NK-92 treated with Interleukin-12 subunit alpha and Interleukin-12 subunit beta, amount 100 ng/mL, for 24 hours (cell line): ENCODE measurements around the gene NDUFA9.

Source experiments
- DNase-seq: peaks from one replicate; lab custom pipeline; 2025; lab: John Stamatoyannopoulos, UW

Gene NDUFA9

DNA sequence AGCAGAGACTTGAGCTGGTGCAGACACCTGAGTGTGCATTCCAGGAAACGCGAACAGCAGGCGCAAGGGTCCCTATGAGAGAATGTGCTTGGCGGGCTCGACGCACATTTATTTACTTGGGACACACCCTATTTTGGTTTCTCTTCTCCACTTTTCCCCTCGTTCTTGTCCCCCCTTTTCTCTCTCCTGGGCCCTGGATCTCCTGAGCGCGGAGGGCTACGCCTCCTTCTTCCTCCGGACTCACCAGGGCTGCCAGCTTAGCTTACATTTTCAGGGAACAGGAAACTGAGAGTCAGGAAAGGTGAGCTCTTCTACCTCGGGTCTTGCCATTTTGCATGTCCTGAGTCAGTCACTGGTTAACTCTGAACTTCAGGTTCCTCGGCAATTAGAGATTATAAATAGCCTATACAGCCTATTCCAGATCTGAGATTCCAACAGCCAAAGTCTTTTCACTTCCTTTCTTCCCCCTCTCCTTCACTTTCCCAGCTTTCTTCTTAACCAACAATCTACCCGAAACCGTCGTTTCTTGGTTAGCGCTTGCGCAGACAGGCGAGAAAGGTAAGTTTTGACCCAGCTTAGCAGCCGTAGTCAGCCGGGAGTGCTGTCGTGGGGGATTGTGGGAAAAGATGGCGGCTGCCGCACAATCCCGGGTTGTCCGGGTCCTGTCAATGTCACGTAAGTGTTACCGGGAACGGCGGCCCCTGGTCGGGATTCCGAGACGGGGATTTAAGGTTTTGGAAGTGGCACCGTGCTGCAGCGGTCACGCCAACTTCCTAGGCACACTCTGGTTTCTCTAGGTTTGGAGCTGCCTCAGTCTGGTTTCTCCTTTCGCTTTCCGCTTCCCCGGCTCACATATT lies at the start of gene NDUFA9, which contains the start of gene AKAP3:
Gene NDUFA9 (plus strand): TSS at position 614 of the 857 bp plus-strand sequence. CDS start 13 bp downstream, at position 627.
Gene AKAP3 (minus strand): TSS at position 551 of the 857 bp plus-strand sequence. CDS start 10,855 bp downstream, outside the sequence.
- DNase-seq: peak; percentile 42

DNA sequence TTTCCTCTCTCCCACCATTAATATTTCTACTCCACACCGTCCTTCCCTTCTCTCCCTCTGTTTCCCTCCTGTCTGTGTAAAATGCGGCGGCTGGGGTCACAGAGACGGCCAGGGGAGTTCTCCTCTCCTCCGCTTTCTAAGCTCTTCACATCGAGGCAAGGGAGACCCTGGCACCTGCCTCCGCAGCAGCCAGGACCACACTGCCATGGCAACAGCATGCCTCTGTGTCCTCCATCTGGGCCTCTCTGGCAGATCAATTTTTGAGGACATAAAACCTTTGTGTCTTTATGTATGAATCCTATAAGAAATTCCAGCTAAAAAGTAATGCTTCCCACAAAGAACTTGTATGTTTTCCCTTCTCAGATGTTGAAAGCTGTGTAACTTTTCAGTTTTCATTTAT lies 45.5 kb upstream of the NDUFA9 start:
- no peak for DNase-seq

DNA sequence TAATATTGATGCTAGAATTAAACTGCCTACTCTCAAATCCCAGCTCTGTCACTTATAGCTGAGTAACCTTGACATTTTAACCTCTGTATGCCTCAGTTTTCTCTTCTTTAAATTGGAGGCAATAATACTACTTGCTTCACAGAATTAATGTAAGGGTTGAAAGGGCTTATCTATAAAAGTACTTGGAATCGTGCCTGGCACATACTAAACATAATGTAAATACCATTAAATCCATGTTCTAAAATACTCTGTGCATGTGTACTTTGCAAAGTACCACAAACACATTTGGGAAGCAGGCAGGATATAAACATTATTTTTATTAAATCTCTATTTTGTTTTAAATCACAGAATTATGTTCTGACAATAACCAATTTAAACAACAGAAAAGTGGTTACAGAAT lies 45.0 kb upstream of the NDUFA9 start:
- no peak for DNase-seq

DNA sequence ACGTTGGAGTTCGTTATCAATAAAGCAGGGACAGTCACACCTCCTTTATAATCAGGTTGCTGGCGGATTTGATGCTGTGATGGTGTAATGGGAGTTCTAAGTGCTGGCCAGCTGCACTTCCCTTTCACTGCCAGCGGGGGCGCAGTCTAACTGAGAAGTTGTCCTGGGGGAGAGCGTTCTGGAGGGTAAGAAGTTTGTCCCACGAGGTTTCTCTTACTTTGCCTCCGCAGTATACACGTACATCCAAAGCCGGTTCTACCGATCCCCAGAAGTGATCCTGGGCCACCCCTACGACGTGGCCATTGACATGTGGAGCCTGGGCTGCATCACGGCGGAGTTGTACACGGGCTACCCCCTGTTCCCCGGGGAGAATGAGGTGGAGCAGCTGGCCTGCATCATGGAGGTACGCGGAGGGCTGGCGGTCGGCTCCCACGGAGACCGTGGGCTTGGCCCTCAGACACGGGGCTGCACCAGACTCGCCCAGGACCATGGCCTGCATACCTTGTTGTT lies 44.2 kb upstream of the NDUFA9 start:
- peak; percentile 45 for DNase-seq

DNA sequence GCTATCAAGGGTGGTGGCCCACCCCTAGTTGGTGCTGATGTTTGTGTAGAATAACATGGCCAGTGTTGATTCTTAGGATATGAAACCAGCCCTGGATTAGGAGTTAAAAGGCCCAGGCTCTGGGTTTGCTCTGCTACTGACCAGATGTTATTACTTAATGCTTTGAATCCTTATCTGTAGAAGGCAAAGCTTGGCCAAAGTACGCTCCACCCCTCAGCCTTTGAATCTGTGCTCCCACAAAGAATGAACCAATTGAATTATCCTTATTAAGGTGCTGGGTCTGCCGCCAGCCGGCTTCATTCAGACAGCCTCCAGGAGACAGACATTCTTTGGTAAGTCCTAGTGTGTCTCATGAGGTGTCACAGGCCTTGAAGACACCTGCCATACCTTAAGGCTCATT lies 41.9 kb upstream of the NDUFA9 start:
- DNase-seq: no peak

DNA sequence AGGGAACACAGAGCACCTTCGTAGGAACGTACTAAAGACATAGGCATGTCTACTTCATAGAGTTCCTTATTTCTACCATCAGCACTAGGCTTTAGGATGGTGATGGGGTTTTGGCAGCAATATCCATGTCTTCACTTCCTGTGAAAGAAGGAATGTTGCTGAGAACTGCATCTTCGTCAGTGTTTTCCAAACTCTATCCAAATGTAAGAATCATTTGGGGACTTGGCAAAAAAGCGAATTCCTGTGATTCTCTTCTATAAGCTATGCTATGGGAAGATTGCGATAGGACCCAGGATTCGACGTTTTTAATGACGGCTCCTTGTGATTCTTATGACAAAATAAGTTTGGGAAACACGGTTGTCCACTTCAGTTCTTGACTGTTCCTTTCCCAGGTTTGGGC lies 39.8 kb upstream of the NDUFA9 start:
- DNase-seq: no peak

DNA sequence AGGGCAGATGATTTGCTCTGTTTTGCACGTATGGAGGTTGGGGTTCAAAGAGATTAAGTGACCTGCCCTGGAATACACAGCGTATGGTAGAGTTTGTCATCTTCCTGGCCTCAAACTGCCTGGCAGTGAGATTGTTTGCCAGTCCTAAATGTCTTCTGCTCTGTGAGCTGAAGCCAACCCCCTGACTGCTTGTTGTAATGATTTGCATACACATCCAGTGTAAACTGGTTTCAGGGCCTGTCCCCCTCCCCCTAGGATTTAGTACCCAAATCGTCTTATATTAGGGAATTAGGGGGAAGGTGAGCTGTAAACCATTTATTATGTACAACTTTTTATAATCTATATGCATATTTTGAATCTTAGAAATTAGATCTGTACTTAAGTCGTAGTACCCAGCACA lies 38.4 kb upstream of the NDUFA9 start:
- DNase-seq: no peak

DNA sequence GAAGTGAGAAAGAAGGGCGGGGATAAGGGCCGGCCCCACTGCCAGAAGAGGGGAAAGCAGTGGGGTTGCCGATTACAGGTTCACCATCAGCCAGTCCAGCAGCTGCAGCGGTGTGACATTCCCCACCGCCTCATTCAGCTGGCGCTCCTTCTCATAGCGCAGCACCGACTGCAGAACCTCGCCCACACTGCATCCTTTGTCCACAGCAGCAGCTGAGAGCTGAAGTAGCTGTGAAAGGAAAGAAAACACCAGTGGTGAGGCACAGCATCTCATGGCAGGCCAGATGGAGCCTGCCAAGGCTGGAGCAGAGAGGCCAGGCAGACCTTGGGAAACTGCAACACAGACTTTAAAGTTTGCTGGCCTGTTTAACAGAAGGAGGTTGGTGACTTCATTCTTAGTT lies 33.2 kb upstream of the NDUFA9 start:
- DNase-seq: no peak

DNA sequence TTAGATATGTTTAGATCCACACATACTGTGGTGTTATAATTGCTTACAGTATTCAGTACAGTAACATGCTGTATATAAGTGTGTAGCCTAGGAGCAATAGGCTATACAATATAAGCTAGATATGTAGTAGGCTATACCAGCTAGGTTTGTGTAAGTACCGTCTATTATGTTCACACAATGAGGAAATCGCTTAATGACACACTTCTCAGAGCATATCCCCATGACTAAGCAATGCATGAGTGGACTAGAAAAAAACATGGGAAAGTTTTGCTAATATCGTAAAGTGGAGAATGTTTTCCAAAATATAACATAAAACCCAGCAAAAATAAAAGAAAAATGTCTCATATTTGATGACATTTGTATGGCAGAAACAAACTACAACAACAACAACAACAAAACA lies 27.4 kb upstream of the NDUFA9 start:
- DNase-seq: no peak

DNA sequence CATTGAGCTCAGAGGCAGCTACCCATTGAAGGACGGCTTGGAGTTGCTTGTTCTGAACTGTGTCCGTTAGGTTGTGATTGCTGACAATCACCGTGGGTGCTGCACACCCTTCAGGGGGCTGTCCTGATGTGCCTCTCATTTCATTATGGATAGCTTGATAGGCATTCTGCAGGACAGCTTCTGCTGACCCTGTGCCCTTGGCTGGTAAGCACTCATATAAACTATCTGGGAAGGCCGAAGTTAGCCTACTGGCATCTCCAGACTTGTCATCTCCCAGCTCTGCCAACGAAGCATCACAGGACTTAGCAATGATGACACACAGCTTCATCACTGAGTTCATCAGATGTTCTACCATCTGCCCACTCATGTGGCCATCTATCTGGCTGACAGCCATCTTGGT lies 22.4 kb upstream of the NDUFA9 start:
- no peak for DNase-seq

DNA sequence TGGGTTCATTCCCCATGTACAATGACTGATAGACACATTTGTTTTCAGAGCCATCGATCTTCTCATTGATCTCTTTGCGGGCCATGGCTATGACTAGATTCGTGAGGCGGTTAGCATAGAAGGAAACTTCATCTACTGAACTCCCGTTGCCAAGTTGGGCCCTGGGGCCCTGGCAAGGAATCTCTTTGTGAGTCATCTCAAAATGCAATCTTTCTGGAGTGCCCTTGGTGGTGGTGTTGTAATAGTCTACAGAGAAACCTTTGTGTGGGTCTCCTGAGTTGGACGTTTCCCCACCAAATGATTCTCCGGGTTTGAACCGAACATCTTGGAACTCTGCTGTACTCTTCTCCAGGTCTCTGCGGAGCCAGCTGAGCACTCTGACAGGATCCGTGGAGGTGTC lies 20.5 kb upstream of the NDUFA9 start:
- DNase-seq: no peak

DNA sequence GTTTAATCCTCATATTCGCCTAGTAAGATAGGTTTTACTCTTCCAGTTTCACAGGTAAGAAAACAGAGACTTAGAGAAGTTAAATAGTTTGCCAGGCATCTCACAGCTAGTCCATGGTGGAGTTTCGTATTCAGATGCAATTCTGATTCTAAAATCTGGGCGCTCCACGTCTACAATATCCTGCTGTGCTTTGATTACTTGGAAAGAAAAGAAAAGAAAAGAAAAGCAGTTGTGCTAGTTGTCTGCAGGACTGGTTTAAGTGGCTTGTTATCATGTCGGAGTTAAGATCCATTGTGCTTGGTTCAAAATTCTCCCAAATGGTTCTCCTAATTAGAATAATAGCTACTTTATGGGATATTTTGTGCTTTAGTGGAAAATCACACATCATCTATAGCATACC lies 18.7 kb upstream of the NDUFA9 start:
- no peak for DNase-seq

DNA sequence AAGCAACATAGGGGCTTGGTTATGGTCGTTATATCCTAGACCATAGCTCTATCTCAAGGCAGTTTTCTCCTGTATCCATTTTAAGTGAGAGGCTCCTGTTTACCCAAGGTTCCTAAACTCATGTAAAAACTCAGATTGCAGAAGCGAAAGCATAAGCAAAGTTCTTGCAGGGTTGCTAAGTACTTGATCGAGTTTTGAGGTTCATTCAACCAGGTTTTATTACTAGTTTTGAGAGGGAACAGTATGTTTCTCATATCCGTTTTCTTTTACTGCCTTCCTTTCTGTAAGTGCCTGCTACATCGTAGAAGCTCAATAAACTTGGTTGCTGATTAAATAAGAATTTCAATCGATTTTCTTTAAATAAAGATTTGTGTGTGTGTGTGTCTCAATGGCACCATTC lies 5.2 kb upstream of the NDUFA9 start:
- DNase-seq: no peak

DNA sequence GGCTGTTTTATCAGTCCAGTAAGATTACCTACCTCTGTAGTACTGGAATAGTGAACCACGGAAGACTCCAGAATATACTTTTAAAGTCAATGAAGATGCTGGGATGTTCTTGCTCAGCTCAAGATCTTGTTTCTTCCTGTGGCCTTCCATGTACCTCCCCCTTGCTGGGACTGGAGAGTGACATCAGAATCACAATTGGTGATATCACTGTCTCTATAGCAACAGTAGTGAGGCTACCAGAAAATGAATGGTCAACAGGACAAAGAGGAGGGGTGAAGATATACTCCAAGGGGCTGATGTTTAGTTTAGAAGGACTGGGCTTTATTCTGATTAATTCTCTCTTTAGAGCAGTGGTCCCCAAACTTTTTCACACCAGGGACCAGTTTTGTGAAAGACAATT lies 3.9 kb upstream of the NDUFA9 start:
- no peak for DNase-seq

DNA sequence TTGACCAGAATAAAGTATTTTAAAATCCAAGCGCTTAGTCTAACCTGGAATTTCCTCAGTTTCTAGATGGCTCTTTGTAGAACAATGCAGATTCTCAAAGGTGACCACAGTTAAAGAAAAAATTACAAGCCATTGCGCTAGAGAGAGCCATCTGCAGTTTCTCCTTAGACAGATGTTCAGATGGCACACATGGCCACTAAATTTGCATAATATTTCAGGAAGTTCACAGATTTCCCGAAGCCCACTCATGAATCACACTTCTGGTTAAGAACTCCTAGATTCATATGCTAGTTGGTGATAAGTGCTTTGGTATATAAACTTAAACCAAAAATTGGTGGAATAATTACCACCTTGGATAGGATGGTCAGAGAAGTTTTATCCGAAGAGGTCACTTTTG lies 812 bp upstream of the NDUFA9 start:
- DNase-seq: no peak

DNA sequence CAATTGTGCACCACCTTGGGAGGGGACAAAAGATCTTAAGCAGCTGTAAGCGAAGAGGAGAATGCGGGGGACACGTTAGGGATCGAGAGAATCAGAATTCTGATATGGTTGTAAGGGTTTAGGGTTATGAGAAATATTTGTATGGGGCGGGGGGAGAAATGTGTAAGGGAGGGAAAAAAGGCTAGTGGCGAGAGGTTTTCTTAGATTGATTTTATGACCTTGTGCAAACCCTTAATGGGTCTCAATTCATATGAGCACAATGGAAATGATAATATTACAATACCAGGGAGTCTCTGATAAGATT lies 396 bp downstream of the NDUFA9 start:
- no peak for DNase-seq

DNA sequence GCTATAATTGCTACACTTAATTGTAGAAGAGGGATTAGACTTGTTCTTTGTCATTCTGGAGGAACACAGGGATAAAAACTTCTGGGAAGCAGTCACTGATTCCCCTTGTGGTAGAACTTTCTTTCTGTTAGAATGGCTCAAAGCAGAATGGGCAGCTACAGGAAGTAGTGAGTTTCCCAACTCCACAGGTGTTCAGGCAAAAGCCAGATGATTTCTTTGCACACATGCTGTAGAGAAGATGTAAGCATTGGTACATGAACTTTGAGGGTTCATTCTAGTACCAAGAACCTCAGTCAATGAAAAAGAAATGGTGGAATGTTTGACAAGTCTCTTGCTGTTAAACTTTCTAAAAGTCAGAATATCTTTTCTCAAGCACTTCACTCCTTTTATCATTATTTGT lies 4.3 kb downstream of the NDUFA9 start:
- DNase-seq: no peak

DNA sequence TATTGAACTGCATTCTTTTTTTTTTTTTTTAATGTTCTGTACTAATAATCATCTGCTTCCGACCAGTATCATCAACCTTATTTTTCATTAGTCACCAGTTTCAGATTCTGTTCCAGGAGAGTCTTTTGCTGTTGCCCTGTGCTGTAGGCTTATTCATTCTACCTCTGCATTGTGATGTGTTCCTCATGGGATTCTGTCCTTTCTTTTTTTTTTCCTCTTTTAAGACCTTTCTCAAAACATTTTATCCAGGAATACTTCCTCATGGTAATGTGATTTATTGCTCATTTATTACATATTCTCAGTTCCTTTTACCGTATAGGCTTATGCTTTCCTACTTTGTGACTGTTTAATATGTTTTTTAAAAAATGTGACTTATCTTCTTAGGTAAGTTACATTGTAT lies 4.8 kb downstream of the NDUFA9 start:
- no peak for DNase-seq

DNA sequence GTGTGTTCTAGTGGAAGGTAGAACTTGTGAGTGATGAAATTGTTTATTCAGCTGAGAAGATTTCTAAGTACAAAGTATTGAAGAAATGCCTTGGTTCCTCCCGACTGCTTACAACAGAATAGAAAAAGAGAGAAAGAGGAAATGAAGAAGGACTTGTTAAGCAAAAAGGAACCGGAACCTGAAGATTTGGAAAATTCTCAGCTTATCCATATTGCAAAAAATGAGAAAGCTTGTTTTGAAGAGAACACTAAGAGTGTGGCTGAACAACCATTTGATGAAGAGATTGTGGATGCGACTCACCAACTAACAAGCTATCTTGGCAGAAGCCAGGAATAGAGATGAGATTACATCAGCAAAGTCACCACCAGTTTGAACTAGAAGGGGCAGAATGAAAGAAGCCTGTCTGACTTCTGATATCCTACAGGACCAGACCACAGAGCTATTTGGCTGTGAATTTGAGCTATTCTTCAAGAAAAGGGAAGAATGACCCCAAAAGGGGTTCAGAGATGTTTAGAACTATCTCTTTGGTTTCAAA lies 15.1 kb downstream of the NDUFA9 start:
- DNase-seq: no peak

DNA sequence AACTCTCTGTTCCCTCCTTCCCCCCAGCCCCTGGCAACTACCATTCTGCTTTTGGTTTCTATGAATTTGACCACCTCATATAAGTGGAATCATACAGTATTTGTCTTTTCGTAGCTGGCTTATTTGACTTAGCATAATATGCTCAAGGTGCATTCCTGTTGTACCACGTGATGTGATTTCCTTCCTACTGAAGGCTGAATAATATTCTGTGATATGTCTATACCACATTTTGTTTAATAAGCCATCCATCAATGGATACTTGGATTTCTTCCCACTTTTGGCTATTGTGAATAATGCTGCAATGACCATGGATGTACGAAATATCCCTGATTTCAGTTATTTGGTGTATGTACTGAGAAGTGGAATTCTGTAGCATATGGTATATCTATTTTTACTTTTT lies 16.3 kb downstream of the NDUFA9 start:
- no peak for DNase-seq

DNA sequence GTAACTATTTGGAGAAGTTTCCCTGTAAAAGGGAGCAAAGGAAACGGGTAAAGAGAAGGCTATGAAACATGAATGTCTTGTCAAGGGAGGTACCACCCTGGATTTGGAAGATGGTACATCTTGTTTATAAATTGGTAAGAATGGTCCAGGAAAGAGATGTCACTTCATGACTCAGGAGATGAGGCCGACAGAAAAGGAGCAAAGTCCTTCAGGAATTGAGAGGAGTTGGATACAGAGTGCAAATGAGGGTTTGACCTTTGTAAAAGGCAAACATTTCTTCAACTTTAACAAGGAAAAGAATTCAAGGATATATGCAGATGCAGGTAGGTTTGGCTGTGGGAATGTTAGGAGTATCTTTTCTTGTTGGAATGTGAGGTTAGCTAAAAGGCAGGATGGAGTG lies 30.8 kb downstream of the NDUFA9 start:
- DNase-seq: no peak

DNA sequence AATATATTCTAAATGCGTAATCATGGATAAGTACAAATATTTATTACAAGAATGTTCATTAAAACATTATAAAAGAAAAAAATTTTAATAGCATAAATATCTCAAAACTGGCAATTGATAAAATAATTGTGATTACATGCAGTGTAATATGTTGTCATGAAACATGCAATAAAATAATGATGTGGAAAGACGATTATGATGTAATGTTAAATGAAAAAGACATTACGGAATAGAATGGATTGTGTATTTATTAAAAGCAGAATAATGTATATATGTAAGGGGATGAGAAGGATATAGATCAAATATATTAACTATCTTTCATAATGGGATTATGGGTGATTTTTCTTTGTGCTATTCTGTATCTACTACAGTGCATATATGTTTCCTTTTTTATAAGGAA lies 32.8 kb downstream of the NDUFA9 start:
- no peak for DNase-seq

DNA sequence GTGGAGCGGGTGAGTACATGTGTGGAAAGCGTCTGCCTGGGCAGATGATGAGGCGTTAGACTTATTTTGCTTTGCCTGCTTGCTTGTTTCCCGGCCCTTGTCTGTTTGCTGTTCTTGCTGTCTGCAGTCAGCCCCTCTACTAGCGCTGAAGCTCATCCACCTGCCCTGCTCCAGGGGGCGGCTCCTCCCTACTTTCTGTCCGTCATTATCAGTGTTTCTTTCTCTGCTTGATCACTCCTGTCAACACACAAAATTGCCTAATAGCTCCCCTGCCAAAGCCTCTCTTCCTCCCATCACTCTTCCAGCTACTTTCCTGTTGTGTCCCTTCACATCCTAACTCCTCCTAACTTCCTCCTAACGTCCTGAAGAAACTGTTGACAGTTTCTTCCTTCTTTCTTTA lies 36.4 kb downstream of the NDUFA9 start:
- DNase-seq: no peak

DNA sequence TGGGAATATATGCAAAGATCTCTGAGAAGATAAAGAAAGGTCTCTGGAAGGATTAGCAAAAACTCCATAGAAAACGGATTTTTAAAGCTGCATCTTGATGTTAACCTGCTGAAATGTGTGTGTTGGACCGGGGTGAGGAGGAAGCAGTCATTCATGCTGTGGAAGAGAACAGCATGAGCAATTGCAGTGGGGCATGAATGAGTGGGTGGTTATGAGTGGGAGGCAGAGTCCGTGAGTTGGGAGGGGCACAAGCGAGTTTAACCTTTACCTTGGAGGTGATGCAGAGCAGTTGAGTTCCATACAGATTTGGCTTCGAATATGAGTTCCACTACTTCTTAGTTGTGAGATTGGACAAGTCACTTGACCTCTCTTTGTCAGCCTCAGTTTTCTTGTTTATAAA lies 41.8 kb downstream of the NDUFA9 start:
- no peak for DNase-seq
